GM21367 (cell line): ENCODE data around the gene TCN2.
"Not testable (repeated sequence)": the region's sequence is repeated elsewhere in the genome, so short reads cannot be mapped to it uniquely, and the experiment has no call there.

Source experiments
- ATAC-seq: cut with Tn5 transposase; IDR thresholded peaks from one replicate; pipeline ENCODE4 v1.9.1; 2021; ENCODE audit not compliant: unreplicated experiment

Gene TCN2

GRCh38 chr22:30575859-30576258 lies 31.1 kb upstream of the TCN2 start:
- no peak for ATAC-seq

- ATAC-seq: no peak
Measured at GRCh38 chr22:30578481-30578880, 28.5 kb upstream of the TCN2 start.

GRCh38 chr22:30580896-30581295 lies 26.1 kb upstream of the TCN2 start:
- ATAC-seq: no peak

- ATAC-seq: no peak
Measured at GRCh38 chr22:30582051-30582450, 24.9 kb upstream of the TCN2 start.

- no peak for ATAC-seq
Measured at GRCh38 chr22:30582788-30583545, 24.0 kb upstream of the TCN2 start.

- ATAC-seq: no peak
Measured at GRCh38 chr22:30584441-30584840, 22.5 kb upstream of the TCN2 start.

- ATAC-seq: no peak
Measured at GRCh38 chr22:30586414-30586813, 20.6 kb upstream of the TCN2 start.

- no peak for ATAC-seq
Measured at GRCh38 chr22:30591191-30591587, 15.8 kb upstream of the TCN2 start.

- peak; percentile 94 for ATAC-seq
Measured at GRCh38 chr22:30591588-30592359, 15.2 kb upstream of the TCN2 start, which contains the start of gene PES1. PES1 (minus strand) TSS chr22:30591910; CDS start chr22:30591833, 77 bp downstream.

- ATAC-seq: not testable (repeated sequence)
Measured at GRCh38 chr22:30592360-30592713, 14.6 kb upstream of the TCN2 start.

GRCh38 chr22:30596199-30596598 lies 10.8 kb upstream of the TCN2 start:
- no peak for ATAC-seq

GRCh38 chr22:30596886-30597285 lies 10.1 kb upstream of the TCN2 start:
- ATAC-seq: no peak

- no peak for ATAC-seq
Measured at GRCh38 chr22:30598986-30599385, 8.0 kb upstream of the TCN2 start.

- no peak for ATAC-seq
Measured at GRCh38 chr22:30600921-30601320, 6.1 kb upstream of the TCN2 start.

GRCh38 chr22:30601464-30601863 lies 5.5 kb upstream of the TCN2 start:
- ATAC-seq: no peak

- ATAC-seq: no peak
Measured at GRCh38 chr22:30602049-30602448, 4.9 kb upstream of the TCN2 start.

GRCh38 chr22:30603801-30604200 lies 3.2 kb upstream of the TCN2 start:
- ATAC-seq: no peak

- no peak for ATAC-seq
Measured at GRCh38 chr22:30604723-30605122, 2.3 kb upstream of the TCN2 start.

GRCh38 chr22:30605449-30606110 lies 1.4 kb upstream of the TCN2 start:
- no peak for ATAC-seq

GRCh38 chr22:30607300-30607930 lies 441 bp downstream of the TCN2 start:
- ATAC-seq: no peak

- no peak for ATAC-seq
Measured at GRCh38 chr22:30607939-30608338, 965 bp downstream of the TCN2 start.
